B cell (primary cell): ENCODE data around the gene TSPAN9. TPM values are rescaled to one million over a fixed set of nuclear protein-coding genes. Genes with fewer than 3 reads are reported as not detected.

Source experiments
- ATAC-seq: fragments of 200-7000 bp; cut with Tn5 transposase; one replicate; pipeline ENCODE4 v1.10.0; 2021; ENCODE audit warnings: low read depth, mild to moderate bottlenecking, moderate number of reproducible peaks, moderate library complexity
- CTCF ChIA-PET: fragments of 350-600 bp; sonication (Branson Sonifier 250); formaldehyde crosslinking; loops from one replicate; lab custom pipeline; 2021; ENCODE audit warnings: antibody characterized with exemption, inconsistent platforms; lab: Charles Lee
- POLR2A ChIA-PET: fragments of 350-600 bp; sonication (Branson Sonifier 250); formaldehyde crosslinking; loops from one replicate; lab custom pipeline; 2021; ENCODE audit warnings: antibody characterized with exemption; lab: Charles Lee
- DNase-seq: peaks from one replicate; pipeline ENCODE4 v3.0.0; 2013
- H2AFZ ChIP-seq: 2 replicates; pipeline ENCODE4 v1.6.1; 2012; ENCODE audit warnings: mild to moderate bottlenecking, low read depth, low read length; ENCODE audit not compliant: insufficient read depth, poor library complexity, severe bottlenecking
- H3K27ac ChIP-seq, 2 donors: 1 replicate in 1 of 2; 2 replicates in 1 of 2; pipeline ENCODE4 v1.5.1; 2012 to 2013; ENCODE audit warnings: low read length in 2 of 2, mild to moderate bottlenecking in 2 of 2, moderate library complexity in 1 of 2
- H3K27me3 ChIP-seq, 4 experiments: fragments of 200-600 bp in 1 of 4; sonication (generic) in 1 of 4; replicated peaks in 1 of 4; 1 replicate in 2 of 4; 2 replicates in 2 of 4; pipeline versions ENCODE4 v1.6.1 to v1.7.0; 2013 to 2016; ENCODE audit warnings: low read length in 3 of 4, mild to moderate bottlenecking in 2 of 4, mixed read lengths in 1 of 4, moderate library complexity in 1 of 4; ENCODE audit not compliant: insufficient read depth in 4 of 4, control insufficient read depth in 3 of 4; ENCODE audit errors: control extremely low read depth in 1 of 4
- H3K36me3 ChIP-seq, 2 experiments: replicated peaks in 1 of 2; 1 replicate in 1 of 2; 2 replicates in 1 of 2; pipeline versions ENCODE4 v1.6.1 to v1.7.1; 2013; ENCODE audit warnings: low read length in 1 of 2; ENCODE audit not compliant: insufficient read depth in 2 of 2, control insufficient read depth in 1 of 2; ENCODE audit errors: control extremely low read depth in 1 of 2, extremely low read depth in 1 of 2
- H3K4me1 ChIP-seq, 2 donors: fragments of 200-600 bp in 1 of 2; sonication (generic) in 1 of 2; 1 replicate in 1 of 2; 2 replicates in 1 of 2; pipeline versions ENCODE4 v1.5.1 to v1.6.1; 2013 to 2017; ENCODE audit warnings: low read length in 2 of 2; ENCODE audit not compliant: control insufficient read depth in 2 of 2, insufficient read depth in 2 of 2
- H3K4me2 ChIP-seq: replicated peaks from 2 replicates; pipeline ENCODE3; 2012; ENCODE audit warnings: mild to moderate bottlenecking, low read depth, low read length; ENCODE audit not compliant: poor library complexity, severe bottlenecking
- H3K4me3 ChIP-seq, 5 experiments: fragments of 200-600 bp in 1 of 5; sonication (generic) in 1 of 5; 1 replicate in 3 of 5; 2 replicates in 2 of 5; pipeline versions ENCODE4 v1.5.1 to v1.7.0; 2011 to 2016; ENCODE audit warnings: low read length in 4 of 5, mild to moderate bottlenecking in 4 of 5, low read depth in 2 of 5, control low read depth in 1 of 5, moderate library complexity in 1 of 5; ENCODE audit not compliant: insufficient read depth in 1 of 5; ENCODE audit errors: control extremely low read depth in 1 of 5, extremely low read depth in 1 of 5
- H3K79me2 ChIP-seq: fragments of 200-600 bp; sonication (generic); one replicate; pipeline ENCODE4 v1.6.0; 2016; ENCODE audit warnings: low read length; ENCODE audit not compliant: control insufficient read depth, insufficient read depth
- H3K9ac ChIP-seq: fragments of 200-600 bp; sonication (generic); 2 replicates; pipeline ENCODE4 v1.6.1; 2017; ENCODE audit warnings: mild to moderate bottlenecking, low read length, moderate library complexity
- H3K9me3 ChIP-seq, 3 donors: one replicate each; pipeline versions ENCODE4 v1.6.1 to v1.7.1; 2013; ENCODE audit warnings: low read length in 2 of 3; ENCODE audit not compliant: control insufficient read depth in 2 of 3, insufficient read depth in 1 of 3; ENCODE audit errors: control extremely low read depth in 1 of 3
- H4K20me1 ChIP-seq: 2 replicates; pipeline ENCODE4 v1.6.0; 2012; ENCODE audit warnings: mild to moderate bottlenecking, low read length; ENCODE audit not compliant: insufficient read depth, control insufficient read depth, poor library complexity, severe bottlenecking
- H3K27ac Mint-ChIP-seq: one replicate; pipeline ENCODE4 v1.8.0; 2021; ENCODE audit warnings: mixed read lengths
- H3K27me3 Mint-ChIP-seq: one replicate; pipeline ENCODE4 v1.8.0; 2021; ENCODE audit warnings: mixed read lengths
- H3K4me1 Mint-ChIP-seq: one replicate; pipeline ENCODE4 v1.8.0; 2021; ENCODE audit warnings: mixed read lengths
- H3K4me3 Mint-ChIP-seq: one replicate; pipeline ENCODE4 v1.8.0; 2021; ENCODE audit warnings: mixed read lengths
- H3K9me3 Mint-ChIP-seq: one replicate; pipeline ENCODE4 v1.8.0; 2022; ENCODE audit warnings: mixed read lengths; ENCODE audit not compliant: insufficient read depth
- CTCF ChIP-seq: fragments of 200-600 bp; IDR thresholded peaks from one replicate; pipeline ENCODE4 v1.8.0; 2022; ENCODE audit warnings: antibody characterized with exemption, mild to moderate bottlenecking
- EZH2 ChIP-seq: IDR thresholded peaks from 2 replicates; pipeline ENCODE4 v1.6.1; 2012; ENCODE audit warnings: borderline replicate concordance, low read depth, mild to moderate bottlenecking, moderate library complexity, low read length; ENCODE audit not compliant: insufficient read depth, poor library complexity, severe bottlenecking
- WGBS: methylation state at CpG from one replicate; pipeline ENCODE4 v1.1.5; 2013; ENCODE audit warnings: missing lambda C conversion rate; ENCODE audit not compliant: insufficient coverage; 5-methylcytosine and 5-hydroxymethylcytosine counted together
- intact Hi-C: fragments of 100-400 bp; cut with micrococcal nuclease; formaldehyde crosslinking; loops from one replicate; pipeline ENCODE4 v1.10.0; 2022
- polyA plus RNA-seq: library from polyadenylated mRNA; depleted of rRNA; stranded (reverse); fragments of >200 nt; gene quantifications from 2 replicates; pipeline ENCODE4 v1.2.3, GENCODE V29; 2012
- total RNA-seq, 2 donors: library from RNA; stranded (reverse); fragments of 120-200 nt in 1 of 2; gene quantifications; 1 replicate in 1 of 2; 2 replicates in 1 of 2; pipeline versions ENCODE4 v1.2.3 to v1.2.4, GENCODE V29; 2013 to 2022

The TSPAN9 gene
- total and polyA plus RNA-seq, 2 donors (not counting 1 experiment from before 2014, with no cell fraction given) = 0.15 to 0.37 TPM

- DNase-seq = no peak
- 70% methylated on average over 3 of the region's 7 CpGs for WGBS
- no peaks in the 10 kb centered on the region for H3K4me1 Mint-ChIP-seq
These were observed 180.2 kb downstream of the TSPAN9 start for GRCh38 chr12:3257411-3257810.

GRCh38 chr12:3259973-3260372 is 182.8 kb downstream of the TSPAN9 start:
- H3K4me2 ChIP-seq = no peak overlapping the region
- TF ChIP-seq EZH2 (no peak), CTCF (no peak)
- H3K27ac ChIP-seq = no peak overlapping the region
- intact Hi-C loops = no loop called here
- Mint-ChIP-seq H3K27ac (no peak overlapping the region), H3K4me3 (no peak overlapping the region), H3K4me1 (no peaks in the 10 kb centered on the region), H3K27me3 (peaks cover 21% of the 10 kb centered on the region), H3K9me3 (no peaks in the 10 kb centered on the region)
- no peak for ATAC-seq
- H3K79me2 ChIP-seq = no peaks in the 10 kb centered on the region
- no peaks in the 10 kb centered on the region for H4K20me1 ChIP-seq
- 97% methylated on average over 8 of the region's 8 CpGs for WGBS
- POLR2A ChIA-PET = no interaction called here
- H2AFZ ChIP-seq = no peak overlapping the region
- H3K36me3 ChIP-seq = no peaks in the 10 kb centered on the region
- no peak for DNase-seq
- no peak overlapping the region for H3K4me3 ChIP-seq
- H3K9me3 ChIP-seq = no peaks in the 10 kb centered on the region
- CTCF ChIA-PET = interaction anchor here (1.2 kb wide), 1 partner anchor 16 kb away, joined by 5 read pairs; no protein-coding TSS in a partner anchor
- no peaks in the 10 kb centered on the region for H3K27me3 ChIP-seq
- H3K4me1 ChIP-seq = no peaks in the 10 kb centered on the region
- H3K9ac ChIP-seq = no peak overlapping the region

More at GRCh38 chr12:3257411-3257810, 180.2 kb downstream of the TSPAN9 start:
- no peaks in the 10 kb centered on the region for H3K4me1 ChIP-seq
- H3K27ac ChIP-seq = no peak overlapping the region
- no peak for TF ChIP-seq CTCF
- TF ChIP-seq EZH2 = no peak
- Mint-ChIP-seq H3K27ac (no peak overlapping the region), H3K27me3 (peaks cover 21% of the 10 kb centered on the region), H3K4me3 (no peak overlapping the region), H3K9me3 (no peaks in the 10 kb centered on the region)
- H3K9me3 ChIP-seq = no peaks in the 10 kb centered on the region
- H3K9ac ChIP-seq = no peak overlapping the region
- CTCF ChIA-PET = no interaction called here
- H3K4me3 ChIP-seq = no peak overlapping the region
- H3K36me3 ChIP-seq = no peaks in the 10 kb centered on the region
- H2AFZ ChIP-seq = no peak overlapping the region
- H4K20me1 ChIP-seq = no peaks in the 10 kb centered on the region
- no peak overlapping the region for H3K4me2 ChIP-seq
- H3K79me2 ChIP-seq = no peaks in the 10 kb centered on the region
- intact Hi-C loops = no loop called here
- ATAC-seq = no peak
- POLR2A ChIA-PET = no interaction called here
- no peaks in the 10 kb centered on the region for H3K27me3 ChIP-seq
